ENCODE data around the gene PLD1.

The PLD1 gene

GRCh38 chr3:171807806-171808205, 2.5 kb downstream of the PLD1 start:
- TF ChIP-seq TAF1 (IDR thresholded peaks at IDR 0.05; ENCODE audit: borderline replicate concordance, insufficient read depth, low read length), result no peak
- no peak for TF ChIP-seq POLR2AphosphoS5 (IDR thresholded peaks at IDR 0.05; ENCODE audit: low read depth, low read length)
- no peak for TF ChIP-seq SIN3A (IDR thresholded peaks at IDR 0.05; ENCODE audit: borderline replicate concordance, insufficient read depth, low read length)
- no peak for TF ChIP-seq REST (IDR thresholded peaks at IDR 0.05; ENCODE audit: insufficient read depth in 1 of 2, low read depth in 2 of 2, low read length in 2 of 2)
- no peak for TF ChIP-seq FOXP2 (optimal IDR thresholded peaks at IDR 0.05; ENCODE audit: borderline replicate concordance, extremely low read depth, extremely low read length, insufficient read depth)

GRCh38 chr3:171807129-171807675, 3.1 kb downstream of the PLD1 start:
- TF ChIP-seq TAF1 (IDR thresholded peaks at IDR 0.05; ENCODE audit: borderline replicate concordance, insufficient read depth, low read length) (no peak), FOXP2 (optimal IDR thresholded peaks at IDR 0.05; ENCODE audit: borderline replicate concordance, extremely low read depth, extremely low read length, insufficient read depth) (no peak), REST (IDR thresholded peaks at IDR 0.05; ENCODE audit: insufficient read depth in 1 of 2, low read depth in 2 of 2, low read length in 2 of 2) (no peak), POLR2AphosphoS5 (IDR thresholded peaks at IDR 0.05; ENCODE audit: low read depth, low read length) (no peak), SIN3A (IDR thresholded peaks at IDR 0.05; ENCODE audit: borderline replicate concordance, insufficient read depth, low read length) (no peak)

- TF ChIP-seq REST (IDR thresholded peaks at IDR 0.05; ENCODE audit: insufficient read depth in 1 of 2, low read depth in 2 of 2, low read length in 2 of 2), result no peak
- no peak for TF ChIP-seq FOXP2 (optimal IDR thresholded peaks at IDR 0.05; ENCODE audit: borderline replicate concordance, extremely low read depth, extremely low read length, insufficient read depth)
- no peak for TF ChIP-seq TAF1 (IDR thresholded peaks at IDR 0.05; ENCODE audit: borderline replicate concordance, insufficient read depth, low read length)
- no peak for TF ChIP-seq POLR2AphosphoS5 (IDR thresholded peaks at IDR 0.05; ENCODE audit: low read depth, low read length)
- no peak for TF ChIP-seq SIN3A (IDR thresholded peaks at IDR 0.05; ENCODE audit: borderline replicate concordance, insufficient read depth, low read length)
Measured at GRCh38 chr3:171806200-171807128, 3.8 kb downstream of the PLD1 start.

- no peak for TF ChIP-seq REST (IDR thresholded peaks at IDR 0.05; ENCODE audit: insufficient read depth in 1 of 2, low read depth in 2 of 2, low read length in 2 of 2)
- no peak for TF ChIP-seq SIN3A (IDR thresholded peaks at IDR 0.05; ENCODE audit: borderline replicate concordance, insufficient read depth, low read length)
- no peak for TF ChIP-seq TAF1 (IDR thresholded peaks at IDR 0.05; ENCODE audit: borderline replicate concordance, insufficient read depth, low read length)
- no peak for TF ChIP-seq FOXP2 (optimal IDR thresholded peaks at IDR 0.05; ENCODE audit: borderline replicate concordance, extremely low read depth, extremely low read length, insufficient read depth)
- no peak for TF ChIP-seq POLR2AphosphoS5 (IDR thresholded peaks at IDR 0.05; ENCODE audit: low read depth, low read length)
Measured at GRCh38 chr3:171805687-171806086, 4.6 kb downstream of the PLD1 start.
